Esophagus squamous epithelium (tissue), 4 donors: Measurements from ENCODE around the gene PTPRN2.

ENCODE experiments used
- POLR2A ChIP-seq, 4 donors: fragments of 450-650 bp; IDR thresholded peaks; one replicate each; pipeline ENCODE4 v1.6.1; 2017; ENCODE audit warnings: antibody characterized with exemption in 4 of 4, mild to moderate bottlenecking in 4 of 4, moderate library complexity in 3 of 4
- TF ChIP-seq, protein P1 (sequence below), 6 experiments: fragments of 450-650 bp in 4 of 6; fragments of 200-600 bp in 2 of 6; sonication (generic) in 2 of 6; IDR thresholded peaks; one replicate each; pipeline ENCODE4 v1.5.1; 2016 to 2019; ENCODE audit warnings: antibody characterized with exemption in 6 of 6, mild to moderate bottlenecking in 4 of 6, moderate library complexity in 4 of 6

GRCh38 chr7:158272509-158273137 lies 315.0 kb downstream of the PTPRN2 start:
- TF ChIP-seq, protein P1, sequence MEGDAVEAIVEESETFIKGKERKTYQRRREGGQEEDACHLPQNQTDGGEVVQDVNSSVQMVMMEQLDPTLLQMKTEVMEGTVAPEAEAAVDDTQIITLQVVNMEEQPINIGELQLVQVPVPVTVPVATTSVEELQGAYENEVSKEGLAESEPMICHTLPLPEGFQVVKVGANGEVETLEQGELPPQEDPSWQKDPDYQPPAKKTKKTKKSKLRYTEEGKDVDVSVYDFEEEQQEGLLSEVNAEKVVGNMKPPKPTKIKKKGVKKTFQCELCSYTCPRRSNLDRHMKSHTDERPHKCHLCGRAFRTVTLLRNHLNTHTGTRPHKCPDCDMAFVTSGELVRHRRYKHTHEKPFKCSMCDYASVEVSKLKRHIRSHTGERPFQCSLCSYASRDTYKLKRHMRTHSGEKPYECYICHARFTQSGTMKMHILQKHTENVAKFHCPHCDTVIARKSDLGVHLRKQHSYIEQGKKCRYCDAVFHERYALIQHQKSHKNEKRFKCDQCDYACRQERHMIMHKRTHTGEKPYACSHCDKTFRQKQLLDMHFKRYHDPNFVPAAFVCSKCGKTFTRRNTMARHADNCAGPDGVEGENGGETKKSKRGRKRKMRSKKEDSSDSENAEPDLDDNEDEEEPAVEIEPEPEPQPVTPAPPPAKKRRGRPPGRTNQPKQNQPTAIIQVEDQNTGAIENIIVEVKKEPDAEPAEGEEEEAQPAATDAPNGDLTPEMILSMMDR (IDR thresholded peaks at IDR 0.05) = no peak
- TF ChIP-seq POLR2A (IDR thresholded peaks at IDR 0.05) = no peak
